ENCODE results near the gene SH3GL2.

- TF ChIP-seq CTCF (IDR thresholded peaks at IDR 0.05; ENCODE audit: extremely low read depth in 1 of 2, insufficient read depth in 1 of 2, low read depth in 1 of 2, low read length in 2 of 2) (no peak), POLR2A (IDR thresholded peaks at IDR 0.05; ENCODE audit: low read depth, low read length) (no peak), POLR2AphosphoS5 (IDR thresholded peaks at IDR 0.05; ENCODE audit: insufficient read depth, low read depth, low read length) (no peak), MAX (IDR thresholded peaks at IDR 0.05; ENCODE audit: insufficient read depth, insufficient read length) (no peak), EZH2 (IDR thresholded peaks at IDR 0.05; ENCODE audit: borderline replicate concordance, low read depth, low read length, severe bottlenecking) (no peak), JUN (IDR thresholded peaks at IDR 0.05; ENCODE audit: borderline replicate concordance, insufficient read depth, insufficient read length, low read depth) (no peak), FOS (IDR thresholded peaks at IDR 0.05; ENCODE audit: borderline replicate concordance, insufficient read depth, low read length) (no peak)
These were observed 203.7 kb downstream of the SH3GL2 start for GRCh38 chr9:17782430-17783149.
